Keratinocyte (primary cell): ENCODE data around the gene LRRC28. TPM values are rescaled to one million over a fixed set of nuclear protein-coding genes. Genes with fewer than 3 reads are reported as not detected.

Source experiments
- DNase-seq: peaks from one replicate; pipeline ENCODE4 v3.0.0-alpha.2; 2011; ENCODE audit warnings: low read depth, missing footprints, low spot score
- FAIRE-seq: peaks from 2 replicates; lab custom pipeline; 2011; peaks lifted over from hg19 to GRCh38; lab: Jason Lieb, UNC
- H2AFZ ChIP-seq: 2 replicates; pipeline ENCODE4 v1.6.0; 2012; ENCODE audit warnings: low read length, control low read depth, inconsistent platforms; ENCODE audit not compliant: control insufficient read depth
- H3K27ac ChIP-seq: 2 replicates; pipeline ENCODE4 v1.5.1; 2011; ENCODE audit warnings: low read length; ENCODE audit not compliant: control insufficient read depth, insufficient read depth
- H3K27me3 ChIP-seq: 3 replicates; pipeline ENCODE4 v1.6.0; 2011; ENCODE audit warnings: low read length; ENCODE audit not compliant: control insufficient read depth, insufficient read depth; ENCODE audit errors: extremely low read depth
- H3K36me3 ChIP-seq, 2 experiments: 2 replicates in 1 of 2; 3 replicates in 1 of 2; pipeline ENCODE4 v1.5.1; 2011; ENCODE audit warnings: low read length in 2 of 2, mild to moderate bottlenecking in 1 of 2; ENCODE audit not compliant: control insufficient read depth in 2 of 2, insufficient read depth in 2 of 2; ENCODE audit errors: extremely low read depth in 1 of 2
- H3K4me1 ChIP-seq: 3 replicates; pipeline ENCODE4 v1.5.1; 2011; ENCODE audit warnings: low read length; ENCODE audit not compliant: control insufficient read depth, insufficient read depth; ENCODE audit errors: extremely low read depth
- H3K4me2 ChIP-seq: 3 replicates; pipeline ENCODE4 v1.6.0; 2011; ENCODE audit warnings: low read depth, low read length; ENCODE audit not compliant: control insufficient read depth, insufficient read depth; ENCODE audit errors: extremely low read depth
- H3K4me3 ChIP-seq, 3 experiments: fragments of 200-600 bp in 1 of 3; sonication (generic) in 1 of 3; 2 replicates in 2 of 3; 3 replicates in 1 of 3; pipeline ENCODE4 v1.5.1; 2011 to 2016; ENCODE audit warnings: low read length in 3 of 3, mild to moderate bottlenecking in 3 of 3, control low read depth in 2 of 3, inconsistent platforms in 1 of 3, low read depth in 1 of 3, mixed read lengths in 1 of 3, mixed run types in 1 of 3, moderate library complexity in 1 of 3; ENCODE audit not compliant: control insufficient read depth in 2 of 3, insufficient read depth in 2 of 3; ENCODE audit errors: extremely low read depth in 1 of 3
- H3K79me2 ChIP-seq: 2 replicates; pipeline ENCODE4 v1.6.0; 2012; ENCODE audit warnings: low read length; ENCODE audit not compliant: control insufficient read depth, insufficient read depth
- H3K9ac ChIP-seq: 3 replicates; pipeline ENCODE4 v1.6.0; 2011; ENCODE audit warnings: low read length; ENCODE audit not compliant: control insufficient read depth, insufficient read depth; ENCODE audit errors: extremely low read depth
- H3K9me1 ChIP-seq: 3 replicates; pipeline ENCODE4 v1.6.0; 2011; ENCODE audit warnings: low read length; ENCODE audit not compliant: control insufficient read depth, insufficient read depth; ENCODE audit errors: extremely low read depth
- H3K9me3 ChIP-seq: 2 replicates; pipeline ENCODE4 v1.5.1; 2012; ENCODE audit warnings: low read depth, low read length; ENCODE audit not compliant: control insufficient read depth
- H4K20me1 ChIP-seq: 3 replicates; pipeline ENCODE4 v1.6.0; 2011; ENCODE audit warnings: low read length; ENCODE audit not compliant: control insufficient read depth, insufficient read depth; ENCODE audit errors: extremely low read depth
- EZH2 ChIP-seq: IDR thresholded peaks from one replicate; pipeline ENCODE4 v1.6.1; 2012; ENCODE audit warnings: inconsistent platforms, mild to moderate bottlenecking, low read length, moderate library complexity
- dilution Hi-C: fragments of 300-500 bp; cut with MboI; formaldehyde crosslinking; loops from one replicate; pipeline ENCODE4 v1.7.0; 2020; ENCODE audit warnings: low sequenced_read_pairs; ENCODE audit not compliant: extremely low pct_ligation_motif_present
- polyA plus RNA-seq, 5 experiments: library from polyadenylated mRNA; depleted of rRNA in 3 of 5; stranded (reverse) in 3 of 5; stranded (forward) in 1 of 5; unstranded in 1 of 5; fragments of >200 nt; gene quantifications; 1 replicate in 1 of 5; 2 replicates in 3 of 5; 3 replicates in 1 of 5; pipeline versions ENCODE4 v1.2.1 to v1.2.3, GENCODE V29; 2011 to 2012; ENCODE audit warnings: missing spikeins in 2 of 5, low read depth in 1 of 5, low replicate concordance in 1 of 5
- TF ChIP-seq, protein P1 (sequence below), 3 experiments: IDR thresholded peaks in 1 of 3; conservative IDR thresholded peaks in 1 of 3; optimal IDR thresholded peaks in 1 of 3; 2 replicates in 2 of 3; 3 replicates in 1 of 3; pipeline versions ENCODE3 to v1.5.1; 2011; ENCODE audit warnings: low read length in 3 of 3, mild to moderate bottlenecking in 3 of 3, moderate library complexity in 2 of 3, control low read depth in 1 of 3, inconsistent platforms in 1 of 3; ENCODE audit not compliant: insufficient read depth in 2 of 3; ENCODE audit errors: extremely low read depth in 1 of 3

LRRC28 gene
- polyA plus RNA-seq, 1 donor (not counting 4 experiments of a cell fraction or from before 2014, with no cell fraction given), result 25.1 TPM

DNA sequence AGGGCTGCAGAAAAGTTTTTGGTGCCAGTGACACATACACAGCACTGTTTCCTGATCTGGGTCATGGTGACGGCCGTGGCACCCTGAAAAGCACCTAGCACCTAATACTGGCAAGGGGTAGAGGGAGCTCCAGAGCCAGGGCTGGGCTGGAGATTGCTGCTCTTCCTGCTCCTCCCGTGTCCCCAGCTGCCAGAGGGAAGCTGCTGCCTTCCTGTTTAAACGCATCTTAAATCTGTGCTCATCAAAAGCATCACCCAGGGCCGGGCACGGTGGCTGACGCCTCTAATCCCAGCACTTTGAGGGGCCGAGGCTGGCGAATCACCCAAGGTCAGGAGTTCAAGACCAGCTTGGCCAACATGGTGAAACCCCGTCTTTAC, 157.8 kb downstream of the LRRC28 start:
- peak; percentile 89 for FAIRE-seq
- Histone ChIP-seq H3K9ac (no peak overlapping the region), H2AFZ (no peak overlapping the region), H3K79me2 (no peaks in the 10 kb centered on the region), H3K9me1 (no peaks in the 10 kb centered on the region), H3K4me3 (no peak overlapping the region), H3K4me1 (peaks cover 11% of the 10 kb centered on the region), H3K27ac (no peak overlapping the region), H3K27me3 (no peaks in the 10 kb centered on the region), H3K9me3 (no peaks in the 10 kb centered on the region), H4K20me1 (no peaks in the 10 kb centered on the region), H3K4me2 (peak overlapping the region; percentile 7), H3K36me3 (no peaks in the 10 kb centered on the region)
- dilution Hi-C loops, result no loop called here
- no peak for TF ChIP-seq EZH2
- TF ChIP-seq, protein P1, sequence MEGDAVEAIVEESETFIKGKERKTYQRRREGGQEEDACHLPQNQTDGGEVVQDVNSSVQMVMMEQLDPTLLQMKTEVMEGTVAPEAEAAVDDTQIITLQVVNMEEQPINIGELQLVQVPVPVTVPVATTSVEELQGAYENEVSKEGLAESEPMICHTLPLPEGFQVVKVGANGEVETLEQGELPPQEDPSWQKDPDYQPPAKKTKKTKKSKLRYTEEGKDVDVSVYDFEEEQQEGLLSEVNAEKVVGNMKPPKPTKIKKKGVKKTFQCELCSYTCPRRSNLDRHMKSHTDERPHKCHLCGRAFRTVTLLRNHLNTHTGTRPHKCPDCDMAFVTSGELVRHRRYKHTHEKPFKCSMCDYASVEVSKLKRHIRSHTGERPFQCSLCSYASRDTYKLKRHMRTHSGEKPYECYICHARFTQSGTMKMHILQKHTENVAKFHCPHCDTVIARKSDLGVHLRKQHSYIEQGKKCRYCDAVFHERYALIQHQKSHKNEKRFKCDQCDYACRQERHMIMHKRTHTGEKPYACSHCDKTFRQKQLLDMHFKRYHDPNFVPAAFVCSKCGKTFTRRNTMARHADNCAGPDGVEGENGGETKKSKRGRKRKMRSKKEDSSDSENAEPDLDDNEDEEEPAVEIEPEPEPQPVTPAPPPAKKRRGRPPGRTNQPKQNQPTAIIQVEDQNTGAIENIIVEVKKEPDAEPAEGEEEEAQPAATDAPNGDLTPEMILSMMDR (optimal IDR thresholded peaks at IDR 0.05 in 1 of 3, IDR thresholded peaks at IDR 0.05 in 1 of 3, conservative IDR thresholded peaks at IDR 0.05 in 1 of 3; ENCODE audit: extremely low read depth in 1 of 3, insufficient read depth in 2 of 3, low read length in 3 of 3), result peak; percentile 83 to 96 (median 95)
- DNase-seq, result peak; percentile 19

DNA sequence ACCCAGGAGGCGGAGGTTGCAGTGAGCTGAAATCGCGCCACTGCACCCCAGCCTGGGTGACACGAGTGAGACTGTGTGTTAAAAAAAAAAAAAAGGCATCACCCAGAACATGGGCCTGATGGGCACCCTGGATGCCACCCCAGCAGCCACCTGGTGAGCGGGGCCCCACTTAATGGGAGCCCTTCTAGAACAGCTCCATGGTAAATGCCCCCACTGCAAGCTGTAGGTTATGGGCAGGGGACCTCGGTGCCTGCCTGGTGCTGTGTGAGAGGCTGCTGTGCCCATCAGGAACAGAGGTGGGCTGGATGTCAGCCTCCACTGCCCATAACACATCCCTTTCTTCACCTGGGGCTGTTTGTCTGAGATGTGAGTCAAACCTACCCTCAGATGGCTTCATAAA, 158.3 kb downstream of the LRRC28 start:
- H2AFZ ChIP-seq, result no peak overlapping the region
- no peaks in the 10 kb centered on the region for H4K20me1 ChIP-seq
- no peak overlapping the region for H3K27ac ChIP-seq
- no peaks in the 10 kb centered on the region for H3K36me3 ChIP-seq
- no peak overlapping the region for H3K9ac ChIP-seq
- no peaks in the 10 kb centered on the region for H3K27me3 ChIP-seq
- dilution Hi-C loops, result no loop called here
- no peak overlapping the region for H3K4me3 ChIP-seq
- H3K4me1 ChIP-seq, result peaks cover 11% of the 10 kb centered on the region
- H3K9me1 ChIP-seq, result no peaks in the 10 kb centered on the region
- no peaks in the 10 kb centered on the region for H3K9me3 ChIP-seq
- DNase-seq (no peak), FAIRE-seq (no peak)
- no peak overlapping the region for H3K4me2 ChIP-seq
- TF ChIP-seq, protein P1 (optimal IDR thresholded peaks at IDR 0.05 in 1 of 3, IDR thresholded peaks at IDR 0.05 in 1 of 3, conservative IDR thresholded peaks at IDR 0.05 in 1 of 3; ENCODE audit: extremely low read depth in 1 of 3, insufficient read depth in 2 of 3, low read length in 3 of 3), result no peak
- no peaks in the 10 kb centered on the region for H3K79me2 ChIP-seq
